OCI-LY3 (cell line): ENCODE measurements around the gene RHBDD1.

Experiments
- CTCF ChIP-seq: fragments of 200-600, 300-600 bp; sonication (generic); IDR thresholded peaks from 2 replicates; pipeline ENCODE4 v1.5.1; 2014; ENCODE audit warnings: antibody characterized with exemption, low read length, low read depth
- EZH2phosphoT487 ChIP-seq: fragments of 200-600 bp; shearing (Covaris generic); IDR thresholded peaks from 2 replicates; pipeline ENCODE4 v1.6.1; 2018; ENCODE audit warnings: antibody characterized with exemption, mixed run types, low read depth

GRCh38 chr2:226977775-226978190, 141.9 kb downstream of the RHBDD1 start:
- no peak for TF ChIP-seq CTCF
- no peak for TF ChIP-seq EZH2phosphoT487
